A673 (cell line): ENCODE measurements around the gene RASGRF1. TPM values are rescaled to one million over a fixed set of nuclear protein-coding genes. Genes with fewer than 3 reads are reported as not detected.

Source experiments
- BruUV-seq: library from RNA; stranded (reverse); fragments of 400-500 nt; replicated peaks from 2 replicates; lab custom pipeline; 2021; lab: Mats Ljungman, UMichigan
- CTCF ChIA-PET: fragments of 300-600 bp; sonication (Branson Sonifier 250); formaldehyde crosslinking; loops from one replicate; lab custom pipeline; 2022; ENCODE audit warnings: antibody characterized with exemption; lab: Charles Lee
- POLR2A ChIA-PET: fragments of 300-600 bp; sonication (Branson Sonifier 250); formaldehyde crosslinking; loops from one replicate; lab custom pipeline; 2022; ENCODE audit warnings: antibody characterized with exemption; ENCODE audit not compliant: low non-redundant PET; lab: Charles Lee
- DNase-seq: peaks from one replicate; pipeline ENCODE4 v3.0.0-alpha.2; 2015; ENCODE audit warnings: low spot score
- H3K27ac ChIP-seq: fragments of 200-600 bp; sonication (generic); 2 replicates; pipeline ENCODE4 v1.5.1; 2016; ENCODE audit warnings: mixed run types, low read depth, mild to moderate bottlenecking, mixed read lengths, antibody characterized with exemption, low read length; ENCODE audit not compliant: poor library complexity, severe bottlenecking
- H3K27me3 ChIP-seq: fragments of 200-600 bp; sonication (generic); replicated peaks from 2 replicates; pipeline ENCODE4 v1.6.1; 2017; ENCODE audit warnings: mixed run types, low read depth, mild to moderate bottlenecking, mixed read lengths, antibody characterized with exemption, low read length; ENCODE audit not compliant: insufficient read depth, poor library complexity
- H3K36me3 ChIP-seq: fragments of 200-600 bp; sonication (generic); 2 replicates; pipeline ENCODE4 v1.6.1; 2016; ENCODE audit warnings: mixed run types, mild to moderate bottlenecking, mixed read lengths, antibody characterized with exemption, low read length; ENCODE audit not compliant: insufficient read depth, poor library complexity, severe bottlenecking
- H3K4me1 ChIP-seq: fragments of 200-600 bp; sonication (generic); 2 replicates; pipeline ENCODE4 v1.6.1; 2017; ENCODE audit warnings: mixed run types, mild to moderate bottlenecking, mixed read lengths, antibody characterized with exemption, low read length; ENCODE audit not compliant: insufficient read depth, poor library complexity, severe bottlenecking
- H3K4me3 ChIP-seq: fragments of 200-600 bp; sonication (generic); 2 replicates; pipeline ENCODE4 v1.5.1; 2016; ENCODE audit warnings: low read depth, mixed run types, mild to moderate bottlenecking, mixed read lengths, low read length; ENCODE audit not compliant: poor library complexity, severe bottlenecking
- H3K9me3 ChIP-seq: fragments of 200-600 bp; sonication (generic); 2 replicates; pipeline ENCODE4 v1.6.1; 2016; ENCODE audit warnings: mixed run types, low read depth, mild to moderate bottlenecking, mixed read lengths, antibody characterized with exemption, low read length; ENCODE audit not compliant: poor library complexity, severe bottlenecking
- EZH2 ChIP-seq: fragments of 200-600 bp; sonication (generic); IDR thresholded peaks from 2 replicates; pipeline ENCODE4 v1.6.1; 2017; ENCODE audit warnings: borderline replicate concordance, low read depth, mild to moderate bottlenecking, mixed read lengths, antibody characterized with exemption, low read length; ENCODE audit not compliant: poor library complexity, severe bottlenecking
- intact Hi-C: fragments of 100-400 bp; cut with micrococcal nuclease; formaldehyde crosslinking; loops from one replicate; pipeline ENCODE4 v1.10.0; 2022; ENCODE audit not compliant: unreplicated experiment
- total RNA-seq: library from RNA; stranded (reverse); gene quantifications from 2 replicates; pipeline ENCODE4 v1.2.3, GENCODE V29; 2021
- TF ChIP-seq, protein P1 (sequence below): fragments of 300-800, 200-600 bp; sonication (generic); conservative IDR thresholded peaks from 2 replicates; pipeline ENCODE4 v1.5.1; 2017; ENCODE audit warnings: low read depth, mild to moderate bottlenecking, antibody characterized with exemption, low read length, moderate library complexity, mixed read lengths

Gene RASGRF1
- total RNA-seq, 1 experiment from 2014 or later, result 0.73 TPM

- CTCF ChIA-PET, result no interaction called here
Observed at GRCh38 chr15:78923480-78924360, 166.9 kb downstream of the RASGRF1 start.

DNA sequence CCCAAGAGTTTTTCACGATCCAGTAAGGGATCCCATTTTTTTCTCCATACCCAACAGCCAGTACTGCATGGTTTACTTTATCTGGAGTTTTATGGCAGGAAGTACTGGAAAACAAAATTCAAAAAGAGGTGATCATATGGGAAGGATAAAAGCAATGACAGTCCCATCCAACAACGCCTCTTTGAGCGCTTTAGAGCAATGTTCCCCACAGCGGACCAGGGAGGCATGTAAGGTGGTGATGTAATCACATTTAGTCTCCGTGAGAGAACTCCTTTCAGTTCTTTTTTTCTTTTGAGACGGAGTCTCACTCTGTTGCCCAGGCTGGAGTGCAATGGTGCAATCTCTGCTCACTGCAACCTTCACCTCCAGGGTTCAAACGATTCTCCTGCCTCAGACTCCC, 167.6 kb downstream of the RASGRF1 start:
- intact Hi-C loops, result no loop called here
- H3K27me3 ChIP-seq, result no peaks in the 10 kb centered on the region
- H3K27ac ChIP-seq, result no peak overlapping the region
- H3K36me3 ChIP-seq, result peaks cover 35% of the 10 kb centered on the region
- H3K4me3 ChIP-seq, result no peak overlapping the region
- no TSS peak for BruUV-seq
- H3K4me1 ChIP-seq, result no peaks in the 10 kb centered on the region
- CTCF ChIA-PET, result no interaction called here
- no peak for TF ChIP-seq EZH2
- TF ChIP-seq, protein P1, sequence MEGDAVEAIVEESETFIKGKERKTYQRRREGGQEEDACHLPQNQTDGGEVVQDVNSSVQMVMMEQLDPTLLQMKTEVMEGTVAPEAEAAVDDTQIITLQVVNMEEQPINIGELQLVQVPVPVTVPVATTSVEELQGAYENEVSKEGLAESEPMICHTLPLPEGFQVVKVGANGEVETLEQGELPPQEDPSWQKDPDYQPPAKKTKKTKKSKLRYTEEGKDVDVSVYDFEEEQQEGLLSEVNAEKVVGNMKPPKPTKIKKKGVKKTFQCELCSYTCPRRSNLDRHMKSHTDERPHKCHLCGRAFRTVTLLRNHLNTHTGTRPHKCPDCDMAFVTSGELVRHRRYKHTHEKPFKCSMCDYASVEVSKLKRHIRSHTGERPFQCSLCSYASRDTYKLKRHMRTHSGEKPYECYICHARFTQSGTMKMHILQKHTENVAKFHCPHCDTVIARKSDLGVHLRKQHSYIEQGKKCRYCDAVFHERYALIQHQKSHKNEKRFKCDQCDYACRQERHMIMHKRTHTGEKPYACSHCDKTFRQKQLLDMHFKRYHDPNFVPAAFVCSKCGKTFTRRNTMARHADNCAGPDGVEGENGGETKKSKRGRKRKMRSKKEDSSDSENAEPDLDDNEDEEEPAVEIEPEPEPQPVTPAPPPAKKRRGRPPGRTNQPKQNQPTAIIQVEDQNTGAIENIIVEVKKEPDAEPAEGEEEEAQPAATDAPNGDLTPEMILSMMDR, result no peak
- DNase-seq, result no peak
- H3K9me3 ChIP-seq, result no peaks in the 10 kb centered on the region
- POLR2A ChIA-PET, result no interaction called here

More at GRCh38 chr15:78923480-78924360, 166.9 kb downstream of the RASGRF1 start:
- Histone ChIP-seq H3K4me3 (no peak overlapping the region), H3K27me3 (no peaks in the 10 kb centered on the region), H3K4me1 (no peaks in the 10 kb centered on the region), H3K9me3 (no peaks in the 10 kb centered on the region), H3K27ac (no peak overlapping the region), H3K36me3 (peaks cover 31% of the 10 kb centered on the region)
- intact Hi-C loops, result no loop called here
- no peak for DNase-seq
- TF ChIP-seq, protein P1, result no peak
- no peak for TF ChIP-seq EZH2
- no TSS peak for BruUV-seq
- POLR2A ChIA-PET, result interaction anchor here (0.7 kb wide), 1 partner anchor 644 kb away, joined by 3 read pairs; no protein-coding TSS in a partner anchor

DNA sequence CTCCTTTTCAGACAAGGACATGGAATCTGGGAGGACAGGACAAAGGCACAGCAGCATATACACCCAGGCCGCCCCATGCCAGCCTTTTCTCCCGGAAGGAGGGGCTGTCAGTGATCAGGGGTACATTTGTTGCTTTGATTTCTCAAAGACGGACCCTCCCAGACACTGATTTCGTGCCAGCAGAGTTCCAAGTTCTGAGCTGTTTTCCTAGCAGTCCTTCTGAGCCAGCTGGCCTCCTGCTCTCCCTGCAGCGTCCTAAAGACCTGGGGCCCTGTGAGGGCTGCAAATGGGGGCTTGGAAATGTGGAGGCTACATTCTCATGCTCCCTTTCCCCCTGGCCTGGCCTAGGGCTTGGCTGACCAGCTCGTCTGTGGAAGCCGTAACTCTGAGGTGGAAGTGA, 168.1 kb downstream of the RASGRF1 start:
- H3K27ac ChIP-seq, result no peak overlapping the region
- TF ChIP-seq, protein P1, result no peak
- no peak for TF ChIP-seq EZH2
- ChIA-PET CTCF (no interaction called here), POLR2A (no interaction called here)
- H3K4me3 ChIP-seq, result no peak overlapping the region
- peaks cover 39% of the 10 kb centered on the region for H3K36me3 ChIP-seq
- no peak for DNase-seq
- no peaks in the 10 kb centered on the region for H3K4me1 ChIP-seq
- no TSS peak for BruUV-seq
- no peaks in the 10 kb centered on the region for H3K27me3 ChIP-seq
- H3K9me3 ChIP-seq, result no peaks in the 10 kb centered on the region
- intact Hi-C loops, result no loop called here
